Medulla oblongata (tissue), 1 donor: ENCODE data around the gene UTP14C.
"Not testable (repeated sequence)": the region's sequence is repeated elsewhere in the genome, so short reads cannot be mapped to it uniquely, and the experiment has no call there.

Source experiments
- DNase-seq: peaks from one replicate; pipeline ENCODE4 v3.0.0-alpha.2; 2015; ENCODE audit errors: extremely low spot score

The UTP14C gene

GRCh38 chr13:52002361-52002760 lies 22.1 kb upstream of the UTP14C start:
- DNase-seq: no peak

- DNase-seq: no peak
These were observed 20.9 kb upstream of the UTP14C start for GRCh38 chr13:52003541-52003940.

- peak; percentile 27 for DNase-seq
These were observed 19.9 kb upstream of the UTP14C start for GRCh38 chr13:52004511-52005170.

- DNase-seq: no peak
These were observed 18.5 kb upstream of the UTP14C start for GRCh38 chr13:52005841-52006522.

- no peak for DNase-seq
These were observed 17.8 kb upstream of the UTP14C start for GRCh38 chr13:52006523-52007245.

GRCh38 chr13:52009946-52010345 lies 14.5 kb upstream of the UTP14C start:
- no peak for DNase-seq

GRCh38 chr13:52010890-52011631 lies 13.4 kb upstream of the UTP14C start, which contains the start of gene ATP7B:
Gene ATP7B, minus strand, starts transcription at chr13:52011450. Its CDS starts 113 bp downstream, at chr13:52011337.
- DNase-seq: peak; percentile 14

GRCh38 chr13:52011632-52012511 lies 12.6 kb upstream of the UTP14C start, which contains the start of gene ALG11:
Gene ALG11, plus strand, starts transcription at chr13:52012398. Its CDS starts 21 bp downstream, at chr13:52012419.
- DNase-seq: peak; percentile 99

GRCh38 chr13:52012512-52012836 lies 12.0 kb upstream of the UTP14C start:
- no peak for DNase-seq

GRCh38 chr13:52016296-52016695 lies 8.2 kb upstream of the UTP14C start:
- DNase-seq: no peak

GRCh38 chr13:52020191-52020590 lies 4.3 kb upstream of the UTP14C start:
- no peak for DNase-seq

- no peak for DNase-seq
These were observed 2.1 kb upstream of the UTP14C start for GRCh38 chr13:52022356-52022755.

- DNase-seq: no peak
These were observed 1.2 kb downstream of the UTP14C start for GRCh38 chr13:52025475-52026245.

- DNase-seq: no peak
These were observed 1.7 kb downstream of the UTP14C start for GRCh38 chr13:52026246-52026626.

GRCh38 chr13:52027832-52028231 lies 3.3 kb downstream of the UTP14C start:
- DNase-seq: no peak

GRCh38 chr13:52029569-52029968 lies 5.1 kb downstream of the UTP14C start:
- DNase-seq: no peak

GRCh38 chr13:52030401-52030800 lies 5.9 kb downstream of the UTP14C start:
- not testable (repeated sequence) for DNase-seq

- no peak for DNase-seq
These were observed 8.5 kb downstream of the UTP14C start for GRCh38 chr13:52033039-52033438.

GRCh38 chr13:52034616-52035226 lies 10.2 kb downstream of the UTP14C start:
- DNase-seq: no peak

- DNase-seq: no peak
These were observed 11.5 kb downstream of the UTP14C start for GRCh38 chr13:52036037-52036436.
